ENCODE data around the gene CECR2. TPM values are rescaled to one million over a fixed set of nuclear protein-coding genes. Genes with fewer than 3 reads are reported as not detected.

Gene CECR2
- total RNA-seq, 1 donor from 2014 or later, result 0.24 TPM

GRCh38 chr22:17489101-17489500 is 119.8 kb downstream of the CECR2 start:
- H3K4me3 Mint-ChIP-seq (ENCODE audit: unreplicated experiment), result no peak overlapping the region
- no peaks in the 10 kb centered on the region for H3K27me3 Mint-ChIP-seq (ENCODE audit: unreplicated experiment)
- H3K4me1 Mint-ChIP-seq (ENCODE audit: unreplicated experiment), result no peaks in the 10 kb centered on the region
- no peak for DNase-seq (ENCODE audit: extremely low spot score, unreplicated experiment)
- H3K36me3 Mint-ChIP-seq (ENCODE audit: unreplicated experiment), result no peaks in the 10 kb centered on the region
- no peak overlapping the region for H3K27ac Mint-ChIP-seq (ENCODE audit: unreplicated experiment)
- no peaks in the 10 kb centered on the region for H3K9me3 Mint-ChIP-seq (ENCODE audit: unreplicated experiment)
- TF ChIP-seq CTCF (IDR thresholded peaks at IDR 0.05), result no peak

- no peaks in the 10 kb centered on the region for H3K4me1 Mint-ChIP-seq (ENCODE audit: unreplicated experiment)
- no peak for DNase-seq (ENCODE audit: extremely low spot score, unreplicated experiment)
- no peak overlapping the region for H3K4me3 Mint-ChIP-seq (ENCODE audit: unreplicated experiment)
- H3K27me3 Mint-ChIP-seq (ENCODE audit: unreplicated experiment), result no peaks in the 10 kb centered on the region
- no peak overlapping the region for H3K27ac Mint-ChIP-seq (ENCODE audit: unreplicated experiment)
- no peaks in the 10 kb centered on the region for H3K36me3 Mint-ChIP-seq (ENCODE audit: unreplicated experiment)
- no peaks in the 10 kb centered on the region for H3K9me3 Mint-ChIP-seq (ENCODE audit: unreplicated experiment)
- no peak for TF ChIP-seq CTCF (IDR thresholded peaks at IDR 0.05)
Observed at GRCh38 chr22:17491090-17491640, 121.9 kb downstream of the CECR2 start.

- no peaks in the 10 kb centered on the region for H3K4me1 Mint-ChIP-seq (ENCODE audit: unreplicated experiment)
- H3K27ac Mint-ChIP-seq (ENCODE audit: unreplicated experiment), result no peak overlapping the region
- DNase-seq (ENCODE audit: extremely low spot score, unreplicated experiment), result no peak
- H3K9me3 Mint-ChIP-seq (ENCODE audit: unreplicated experiment), result no peaks in the 10 kb centered on the region
- no peak for TF ChIP-seq CTCF (IDR thresholded peaks at IDR 0.05)
- no peaks in the 10 kb centered on the region for H3K27me3 Mint-ChIP-seq (ENCODE audit: unreplicated experiment)
- no peak overlapping the region for H3K4me3 Mint-ChIP-seq (ENCODE audit: unreplicated experiment)
- no peaks in the 10 kb centered on the region for H3K36me3 Mint-ChIP-seq (ENCODE audit: unreplicated experiment)
Observed at GRCh38 chr22:17492247-17492646, 123.0 kb downstream of the CECR2 start.

- Mint-ChIP-seq H3K36me3 (ENCODE audit: unreplicated experiment) (no peaks in the 10 kb centered on the region), H3K4me3 (ENCODE audit: unreplicated experiment) (no peak overlapping the region), H3K9me3 (ENCODE audit: unreplicated experiment) (no peaks in the 10 kb centered on the region), H3K27me3 (ENCODE audit: unreplicated experiment) (no peaks in the 10 kb centered on the region), H3K4me1 (ENCODE audit: unreplicated experiment) (no peaks in the 10 kb centered on the region), H3K27ac (ENCODE audit: unreplicated experiment) (no peak overlapping the region)
- no peak for DNase-seq (ENCODE audit: extremely low spot score, unreplicated experiment)
- TF ChIP-seq CTCF (IDR thresholded peaks at IDR 0.05), result no peak
Observed at GRCh38 chr22:17493419-17493981, 124.2 kb downstream of the CECR2 start.

GRCh38 chr22:17496841-17497240 is 127.6 kb downstream of the CECR2 start:
- Mint-ChIP-seq H3K36me3 (ENCODE audit: unreplicated experiment) (no peaks in the 10 kb centered on the region), H3K4me1 (ENCODE audit: unreplicated experiment) (no peaks in the 10 kb centered on the region), H3K27ac (ENCODE audit: unreplicated experiment) (no peak overlapping the region), H3K4me3 (ENCODE audit: unreplicated experiment) (no peak overlapping the region), H3K9me3 (ENCODE audit: unreplicated experiment) (no peaks in the 10 kb centered on the region), H3K27me3 (ENCODE audit: unreplicated experiment) (peaks cover 2% of the 10 kb centered on the region)
- DNase-seq (ENCODE audit: extremely low spot score, unreplicated experiment), result no peak
- no peak for TF ChIP-seq CTCF (IDR thresholded peaks at IDR 0.05)
